ENCODE results near the gene ZNF76.

The ZNF76 gene

GRCh38 chr6:35343092-35343834, 83.7 kb downstream of the ZNF76 start:
- H3K4me1 ChIP-seq (ENCODE audit: control insufficient read depth, insufficient read depth, low read length): peaks cover 25% of the 10 kb centered on the region
- H3K4me3 ChIP-seq (ENCODE audit: low read length): peak overlapping the region; percentile 93
- H3K9me3 ChIP-seq (replicated peaks; ENCODE audit: low read length): no peaks in the 10 kb centered on the region
- H3K4me2 ChIP-seq (ENCODE audit: low read length): peak overlapping the region; percentile 84
- peaks cover 5% of the 10 kb centered on the region for H3K27me3 ChIP-seq (ENCODE audit: control insufficient read depth, insufficient read depth, low read length)
- peak overlapping the region; percentile 93 for H3K9ac ChIP-seq (ENCODE audit: low read depth, low read length)
- peaks cover 24% of the 10 kb centered on the region for H3K36me3 ChIP-seq (ENCODE audit: insufficient read depth, low read length)

GRCh38 chr6:35343835-35344550, 84.5 kb downstream of the ZNF76 start:
- peaks cover 29% of the 10 kb centered on the region for H3K36me3 ChIP-seq (ENCODE audit: insufficient read depth, low read length)
- peaks cover 3% of the 10 kb centered on the region for H3K27me3 ChIP-seq (ENCODE audit: control insufficient read depth, insufficient read depth, low read length)
- H3K9me3 ChIP-seq (replicated peaks; ENCODE audit: low read length): no peaks in the 10 kb centered on the region
- peak overlapping the region; percentile 93 for H3K9ac ChIP-seq (ENCODE audit: low read depth, low read length)
- H3K4me1 ChIP-seq (ENCODE audit: control insufficient read depth, insufficient read depth, low read length): peaks cover 25% of the 10 kb centered on the region
- peak overlapping the region; percentile 84 for H3K4me2 ChIP-seq (ENCODE audit: low read length)
- peak overlapping the region; percentile 93 for H3K4me3 ChIP-seq (ENCODE audit: low read length)
